AG04449 (cell line): Measurements from ENCODE around the gene HYAL1.

ENCODE experiments used
- CTCF ChIA-PET: fragments of 350-600 bp; formaldehyde crosslinking; extraction: SDS; loops from one replicate; lab custom pipeline; 2021; ENCODE audit warnings: antibody characterized with exemption; lab: Yijun Ruan, JAX
- POLR2A ChIA-PET: fragments of 400-600, 350-600 bp; formaldehyde crosslinking; extraction: SDS; loops from one replicate; lab custom pipeline; 2020; ENCODE audit warnings: antibody characterized with exemption, inconsistent platforms; lab: Yijun Ruan, JAX
- DNase-seq: peaks from one replicate; pipeline ENCODE4 v3.0.0-alpha.2; 2010; ENCODE audit warnings: low read depth, low spot score
- H3K4me3 ChIP-seq: 2 replicates; pipeline ENCODE4 v1.5.1; 2011; ENCODE audit warnings: low read depth, mild to moderate bottlenecking, control low read depth, low read length
- TF ChIP-seq, protein P1 (sequence below): IDR thresholded peaks from one replicate; pipeline ENCODE4 v1.5.1; 2011; ENCODE audit warnings: mild to moderate bottlenecking, moderate library complexity, low read length, control low read depth, inconsistent platforms; ENCODE audit not compliant: insufficient read depth; ENCODE audit errors: missing control alignments

The HYAL1 gene

DNA sequence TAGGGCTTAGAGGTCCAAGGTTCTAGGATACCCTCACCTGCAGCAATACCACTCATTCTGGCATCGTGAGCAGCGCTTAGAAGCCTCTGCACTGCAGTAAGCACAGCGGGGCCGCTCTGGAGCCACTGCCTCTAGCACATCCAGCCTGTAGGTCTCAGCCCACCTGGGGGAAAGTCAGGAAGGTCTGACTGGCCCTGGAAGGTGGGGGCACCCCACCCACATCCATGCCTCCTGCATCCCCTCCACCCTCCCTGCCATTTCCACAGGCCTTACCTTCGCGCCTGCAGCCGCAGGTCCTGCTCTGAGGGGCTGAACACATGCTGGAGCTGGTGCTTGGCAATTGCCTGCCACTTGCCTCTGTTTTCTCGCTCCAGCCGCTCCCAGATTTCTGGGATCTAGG is 38.2 kb upstream of the HYAL1 start:
- DNase-seq, result no peak
- CTCF ChIA-PET, result interaction anchor here (1.1 to 16.7 kb wide), 3 partner anchors 9 to 204 kb away, joined by 7 to 473 read pairs (median 16); partner anchors contain the start of genes CYB561D2 and NPRL2
- peak overlapping the region; percentile 63 for H3K4me3 ChIP-seq
- POLR2A ChIA-PET, result interaction anchor here (1.2 kb wide), 1 partner anchor 100 kb away, joined by 3 read pairs; no protein-coding TSS in a partner anchor
- TF ChIP-seq, protein P1, sequence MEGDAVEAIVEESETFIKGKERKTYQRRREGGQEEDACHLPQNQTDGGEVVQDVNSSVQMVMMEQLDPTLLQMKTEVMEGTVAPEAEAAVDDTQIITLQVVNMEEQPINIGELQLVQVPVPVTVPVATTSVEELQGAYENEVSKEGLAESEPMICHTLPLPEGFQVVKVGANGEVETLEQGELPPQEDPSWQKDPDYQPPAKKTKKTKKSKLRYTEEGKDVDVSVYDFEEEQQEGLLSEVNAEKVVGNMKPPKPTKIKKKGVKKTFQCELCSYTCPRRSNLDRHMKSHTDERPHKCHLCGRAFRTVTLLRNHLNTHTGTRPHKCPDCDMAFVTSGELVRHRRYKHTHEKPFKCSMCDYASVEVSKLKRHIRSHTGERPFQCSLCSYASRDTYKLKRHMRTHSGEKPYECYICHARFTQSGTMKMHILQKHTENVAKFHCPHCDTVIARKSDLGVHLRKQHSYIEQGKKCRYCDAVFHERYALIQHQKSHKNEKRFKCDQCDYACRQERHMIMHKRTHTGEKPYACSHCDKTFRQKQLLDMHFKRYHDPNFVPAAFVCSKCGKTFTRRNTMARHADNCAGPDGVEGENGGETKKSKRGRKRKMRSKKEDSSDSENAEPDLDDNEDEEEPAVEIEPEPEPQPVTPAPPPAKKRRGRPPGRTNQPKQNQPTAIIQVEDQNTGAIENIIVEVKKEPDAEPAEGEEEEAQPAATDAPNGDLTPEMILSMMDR, result no peak

DNA sequence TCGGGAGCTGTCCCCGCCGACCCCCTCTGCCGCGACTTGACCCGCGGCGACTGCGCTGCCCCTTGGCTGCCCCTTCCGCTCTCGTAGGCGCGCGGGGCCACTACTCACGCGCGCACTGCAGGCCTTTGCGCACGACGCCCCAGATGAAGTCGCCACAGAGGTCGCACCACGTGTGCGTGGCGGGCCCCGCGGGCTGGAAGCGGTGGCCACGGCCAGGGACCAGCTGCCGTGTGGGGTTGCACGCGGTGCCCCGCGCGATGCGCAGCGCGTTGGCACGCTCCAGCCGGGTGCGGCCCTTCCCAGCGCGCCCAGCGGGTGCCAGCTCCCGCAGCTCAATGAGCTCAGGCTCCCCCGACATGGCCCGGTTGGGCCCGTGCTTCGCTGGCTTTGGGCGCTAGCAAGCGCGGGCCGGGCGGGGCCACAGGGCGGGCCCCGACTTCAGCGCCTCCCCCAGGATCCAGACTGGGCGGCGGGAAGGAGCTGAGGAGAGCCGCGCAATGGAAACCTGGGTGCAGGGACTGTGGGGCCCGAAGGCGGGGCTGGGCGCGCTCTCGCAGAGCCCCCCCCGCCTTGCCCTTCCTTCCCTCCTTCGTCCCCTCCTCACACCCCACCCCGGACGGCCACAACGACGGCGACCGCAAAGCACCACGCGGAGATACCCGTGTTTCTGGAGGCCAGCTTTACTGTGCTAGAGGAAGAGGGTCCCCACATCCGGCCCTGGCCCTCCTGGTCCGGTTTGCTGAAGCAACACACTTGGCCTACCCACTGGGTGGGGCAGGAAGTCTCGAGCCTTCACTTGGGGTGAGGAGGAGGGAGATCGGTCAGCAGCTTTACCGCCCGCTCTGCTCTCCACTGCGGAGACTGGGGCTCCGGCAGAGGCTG is 37.3 kb upstream of the HYAL1 start, which contains the start of gene RASSF1:
Gene RASSF1 (minus strand): TSS at position 389 of the 882 bp plus-strand sequence. CDS start 31 bp downstream, at position 358.
- CTCF ChIA-PET, result interaction anchor here (0.8 to 4.9 kb wide), 7 partner anchors 8 to 209 kb away, joined by 3 to 46 read pairs (median 6); partner anchors contain the start of genes CYB561D2, NPRL2 and TMEM115
- POLR2A ChIA-PET, result interaction anchor here (1.1 to 1.2 kb wide), 3 partner anchors 10 to 99 kb away, joined by 3 read pairs; partner anchors contain the start of genes CYB561D2 and NPRL2
- no peak for DNase-seq

GRCh38 chr3:50340147-50340447 is 36.7 kb upstream of the HYAL1 start:
- H3K4me3 ChIP-seq, result peak overlapping the region; percentile 63
- ChIA-PET CTCF (interaction anchor here (0.8 to 4.9 kb wide), 6 partner anchors 9 to 210 kb away, joined by 3 to 46 read pairs (median 6); partner anchors contain the start of genes CYB561D2, NPRL2 and TMEM115), POLR2A (interaction anchor here (1.1 kb wide), 2 partner anchors 10 to 17 kb away, joined by 3 read pairs; partner anchors contain the start of genes CYB561D2 and NPRL2)
- DNase-seq, result no peak
- TF ChIP-seq, protein P1, result no peak

More for the DNA sequence above, 37.3 kb upstream of the HYAL1 start, which contains the start of gene RASSF1:
- TF ChIP-seq, protein P1, result no peak
- H3K4me3 ChIP-seq, result peak within 1 kb of the TSS; percentile 63

- no peak for DNase-seq
- H3K4me3 ChIP-seq, result peak overlapping the region; percentile 63
- POLR2A ChIA-PET, result no interaction called here
- TF ChIP-seq, protein P1, result no peak
- CTCF ChIA-PET, result interaction anchor here (1.5 to 4.9 kb wide), 4 partner anchors 9 to 210 kb away, joined by 5 to 46 read pairs (median 8); partner anchors contain the start of genes CYB561D2 and NPRL2
Measured at GRCh38 chr3:50339485-50340146, 36.2 kb upstream of the HYAL1 start.

DNA sequence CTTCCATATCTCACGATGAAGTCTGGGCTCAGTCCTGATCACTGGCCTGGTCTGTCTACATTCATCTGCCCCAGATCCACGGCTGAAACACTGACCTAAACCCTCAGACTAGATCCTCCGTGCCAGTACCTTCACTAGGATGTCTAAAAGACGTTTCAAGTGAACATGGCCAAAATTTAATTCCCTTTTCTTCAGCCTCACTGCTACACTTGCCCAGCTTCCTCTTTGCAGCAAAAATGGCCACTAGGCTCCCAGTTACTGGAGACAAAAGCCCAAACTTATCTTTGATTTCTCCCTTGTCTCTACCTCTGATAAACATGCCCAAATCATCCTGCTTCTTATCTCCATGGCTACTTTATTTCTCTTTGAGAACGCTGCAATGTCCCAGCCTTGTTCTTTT is 35.6 kb upstream of the HYAL1 start:
- CTCF ChIA-PET, result interaction anchor here (3.0 to 4.9 kb wide), 2 partner anchors 10 to 15 kb away, joined by 11 to 46 read pairs; partner anchors contain the start of genes CYB561D2 and NPRL2
- no peak for DNase-seq
- POLR2A ChIA-PET, result interaction anchor here (1.9 kb wide), 1 partner anchor 12 kb away, joined by 10 read pairs; the partner anchor contains the start of genes CYB561D2 and NPRL2
- peak overlapping the region; percentile 8 for H3K4me3 ChIP-seq
- TF ChIP-seq, protein P1, result no peak
